Smooth muscle cell (in vitro differentiated cells): ENCODE data around the gene GPR85. TPM values are rescaled to one million over a fixed set of nuclear protein-coding genes. Genes with fewer than 3 reads are reported as not detected.

ENCODE experiments used
- DNase-seq: peaks from one replicate; lab custom pipeline; 2025; ENCODE audit not compliant: unreplicated experiment; lab: John Stamatoyannopoulos, UW
- H2AFZ ChIP-seq: fragments of 200-600 bp; sonication (generic); 2 replicates; pipeline ENCODE4 v1.6.0; 2016; ENCODE audit warnings: antibody characterized with exemption, low read depth, mild to moderate bottlenecking
- H3F3A ChIP-seq: fragments of 200-600 bp; sonication (generic); 2 replicates; pipeline ENCODE4 v1.6.0; 2017; ENCODE audit warnings: antibody characterized with exemption, low read depth
- H3K27ac ChIP-seq: fragments of 200-600 bp; sonication (generic); 2 replicates; pipeline ENCODE4 v1.5.1; 2016; ENCODE audit warnings: low read depth, mild to moderate bottlenecking
- H3K27me3 ChIP-seq: fragments of 200-600 bp; sonication (generic); 2 replicates; pipeline ENCODE4 v1.6.1; 2016; ENCODE audit warnings: low read depth, mild to moderate bottlenecking
- H3K36me3 ChIP-seq: fragments of 200-600 bp; sonication (generic); 2 replicates; pipeline ENCODE4 v1.5.1; 2016; ENCODE audit warnings: low read depth
- H3K4me1 ChIP-seq: fragments of 200-600 bp; sonication (generic); 2 replicates; pipeline ENCODE4 v1.5.1; 2016; ENCODE audit warnings: low read depth
- H3K4me2 ChIP-seq: fragments of 200-600 bp; sonication (generic); 2 replicates; pipeline ENCODE4 v1.6.0; 2016; ENCODE audit warnings: mild to moderate bottlenecking
- H3K4me3 ChIP-seq: fragments of 200-600 bp; sonication (generic); 2 replicates; pipeline ENCODE4 v1.5.1; 2016; ENCODE audit warnings: mild to moderate bottlenecking
- H3K79me2 ChIP-seq: fragments of 200-600 bp; sonication (generic); 2 replicates; pipeline ENCODE4 v1.6.0; 2016; ENCODE audit warnings: low read depth, mild to moderate bottlenecking
- H3K9ac ChIP-seq: fragments of 200-600 bp; sonication (generic); 2 replicates; pipeline ENCODE4 v1.6.0; 2016; ENCODE audit warnings: low read depth
- H3K9me3 ChIP-seq: fragments of 200-600 bp; sonication (generic); replicated peaks from 2 replicates; pipeline ENCODE4 v1.5.1; 2016; ENCODE audit warnings: low read depth
- H4K20me1 ChIP-seq: fragments of 200-600 bp; sonication (generic); 2 replicates; pipeline ENCODE4 v1.6.0; 2016; ENCODE audit warnings: low read depth
- WGBS: methylation state at CpG from one replicate; pipeline ENCODE4 v1.1.7; 2016; ENCODE audit warnings: low lambda C conversion rate; 5-methylcytosine and 5-hydroxymethylcytosine counted together
- polyA plus RNA-seq: library from polyadenylated mRNA; unstranded; fragments of >200 nt; fragmentation: Nextera tagmentation; extraction: Ambion mirVana; gene quantifications from 2 replicates; pipeline ENCODE4 v1.2.1, GENCODE V29; 2016
- total RNA-seq: library from RNA; depleted of rRNA; stranded (reverse); fragments of >200 nt; gene quantifications from 2 replicates; pipeline ENCODE4 v1.2.3, GENCODE V29; 2014
- TF ChIP-seq, protein P1 (sequence below): fragments of 200-600 bp; sonication (generic); IDR thresholded peaks from 2 replicates; pipeline ENCODE4 v1.5.1; 2017; ENCODE audit warnings: borderline replicate concordance, mild to moderate bottlenecking, antibody characterized with exemption; ENCODE audit not compliant: insufficient read depth, poor library complexity, severe bottlenecking

Gene GPR85
- total and polyA plus RNA-seq, 2 experiments from 2014 or later, result 0.93 to 1.9 TPM

DNA sequence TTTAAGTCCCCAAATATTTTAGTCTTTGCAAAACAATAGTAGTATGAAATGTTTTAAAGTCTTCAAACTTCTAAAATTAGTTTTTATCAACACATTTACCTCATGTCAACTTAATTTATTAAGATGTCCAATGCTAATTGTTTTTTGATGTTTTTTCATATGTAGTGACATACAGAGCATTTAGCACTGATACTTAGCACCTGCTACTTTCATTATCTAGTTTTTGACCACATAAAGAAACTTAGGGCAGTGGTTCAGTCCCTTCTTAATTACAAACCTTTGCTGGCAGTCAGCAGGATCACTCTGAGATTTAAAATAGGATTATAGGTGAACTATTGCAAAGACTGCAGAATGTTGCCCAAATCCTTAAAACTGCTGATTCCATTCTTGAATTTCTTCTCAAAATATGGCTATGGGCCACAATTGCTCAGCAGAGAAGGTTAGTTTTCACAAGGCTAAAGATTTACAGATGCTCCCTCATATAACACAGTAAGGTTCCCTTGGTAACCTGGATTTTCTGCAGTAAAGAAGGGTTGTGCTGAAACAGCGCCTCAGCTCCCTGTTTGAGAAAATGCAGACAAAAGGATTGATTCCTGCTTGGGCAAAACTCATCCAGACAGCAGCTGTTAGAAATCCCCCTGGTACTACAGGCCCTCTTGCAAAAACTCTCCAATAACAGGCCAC lies 3.4 kb downstream of the GPR85 start:
- no peaks in the 10 kb centered on the region for H3K79me2 ChIP-seq
- H3K9me3 ChIP-seq, result no peaks in the 10 kb centered on the region
- no peak overlapping the region for H3K9ac ChIP-seq
- H3K36me3 ChIP-seq, result no peaks in the 10 kb centered on the region
- no peaks in the 10 kb centered on the region for H4K20me1 ChIP-seq
- DNase-seq, result no peak
- H3K27ac ChIP-seq, result no peak overlapping the region
- H3K4me2 ChIP-seq, result no peak overlapping the region
- WGBS, result 37% methylated on average over 1 of the region's 1 CpG
- no peak overlapping the region for H3K4me3 ChIP-seq
- H3F3A ChIP-seq, result peaks cover 4% of the 10 kb centered on the region
- no peak overlapping the region for H2AFZ ChIP-seq
- peaks cover 13% of the 10 kb centered on the region for H3K4me1 ChIP-seq
- H3K27me3 ChIP-seq, result peaks cover 8% of the 10 kb centered on the region
- TF ChIP-seq, protein P1, sequence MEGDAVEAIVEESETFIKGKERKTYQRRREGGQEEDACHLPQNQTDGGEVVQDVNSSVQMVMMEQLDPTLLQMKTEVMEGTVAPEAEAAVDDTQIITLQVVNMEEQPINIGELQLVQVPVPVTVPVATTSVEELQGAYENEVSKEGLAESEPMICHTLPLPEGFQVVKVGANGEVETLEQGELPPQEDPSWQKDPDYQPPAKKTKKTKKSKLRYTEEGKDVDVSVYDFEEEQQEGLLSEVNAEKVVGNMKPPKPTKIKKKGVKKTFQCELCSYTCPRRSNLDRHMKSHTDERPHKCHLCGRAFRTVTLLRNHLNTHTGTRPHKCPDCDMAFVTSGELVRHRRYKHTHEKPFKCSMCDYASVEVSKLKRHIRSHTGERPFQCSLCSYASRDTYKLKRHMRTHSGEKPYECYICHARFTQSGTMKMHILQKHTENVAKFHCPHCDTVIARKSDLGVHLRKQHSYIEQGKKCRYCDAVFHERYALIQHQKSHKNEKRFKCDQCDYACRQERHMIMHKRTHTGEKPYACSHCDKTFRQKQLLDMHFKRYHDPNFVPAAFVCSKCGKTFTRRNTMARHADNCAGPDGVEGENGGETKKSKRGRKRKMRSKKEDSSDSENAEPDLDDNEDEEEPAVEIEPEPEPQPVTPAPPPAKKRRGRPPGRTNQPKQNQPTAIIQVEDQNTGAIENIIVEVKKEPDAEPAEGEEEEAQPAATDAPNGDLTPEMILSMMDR, result no peak

DNA sequence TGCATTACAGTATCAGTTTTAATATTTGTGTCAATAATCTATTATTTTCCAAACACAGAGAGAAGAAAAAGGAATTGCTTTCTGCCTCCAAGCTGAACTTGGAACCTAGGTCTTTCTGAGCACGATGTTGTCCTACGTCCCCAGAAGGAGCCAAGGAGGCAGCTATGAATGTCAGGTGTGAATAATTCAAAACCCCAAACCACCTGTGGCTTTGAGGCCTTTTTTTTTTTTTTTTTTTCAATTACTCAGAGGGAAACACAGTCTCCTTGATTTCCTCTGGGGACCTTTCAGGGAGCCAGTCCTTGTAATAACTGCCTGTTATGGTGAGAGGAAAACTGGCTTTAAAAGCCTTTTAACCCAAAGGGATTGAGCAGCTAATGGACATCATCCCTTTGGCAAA lies 8.3 kb downstream of the GPR85 start:
- no peak for DNase-seq

DNA sequence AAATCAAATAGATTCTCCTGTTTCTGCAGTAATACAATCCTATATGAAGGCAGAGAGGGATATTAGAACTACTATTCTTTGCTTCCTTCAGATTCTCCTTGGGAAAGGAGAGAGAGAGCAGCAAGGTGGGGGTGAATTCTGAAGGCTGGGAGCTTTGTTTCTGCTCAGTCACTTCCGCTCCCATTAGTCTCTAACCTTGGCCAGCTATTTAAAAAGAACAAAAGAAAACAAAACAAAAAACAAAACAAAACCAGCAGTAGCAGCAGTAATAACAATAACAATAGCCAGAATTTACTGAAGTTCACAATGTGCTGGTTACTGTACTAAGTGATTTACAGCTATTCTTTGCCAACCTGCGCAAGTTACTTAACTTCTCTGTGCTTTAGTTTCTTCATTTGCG lies 9.9 kb downstream of the GPR85 start:
- H4K20me1 ChIP-seq, result no peaks in the 10 kb centered on the region
- H3K4me3 ChIP-seq, result no peak overlapping the region
- no peak overlapping the region for H2AFZ ChIP-seq
- H3K27ac ChIP-seq, result no peak overlapping the region
- H3K4me2 ChIP-seq, result no peak overlapping the region
- no peaks in the 10 kb centered on the region for H3K36me3 ChIP-seq
- no peaks in the 10 kb centered on the region for H3K79me2 ChIP-seq
- H3K9me3 ChIP-seq, result no peaks in the 10 kb centered on the region
- WGBS, result 62% methylated on average over 3 of the region's 3 CpGs
- TF ChIP-seq, protein P1, result no peak
- H3K4me1 ChIP-seq, result no peaks in the 10 kb centered on the region
- H3F3A ChIP-seq, result no peaks in the 10 kb centered on the region
- no peak overlapping the region for H3K9ac ChIP-seq
- peaks cover 16% of the 10 kb centered on the region for H3K27me3 ChIP-seq
- DNase-seq, result no peak

More for the DNA sequence above, 8.3 kb downstream of the GPR85 start:
- Histone ChIP-seq H3K4me2 (no peak overlapping the region), H2AFZ (no peak overlapping the region), H3K27me3 (peaks cover 8% of the 10 kb centered on the region), H4K20me1 (no peaks in the 10 kb centered on the region), H3K79me2 (no peaks in the 10 kb centered on the region), H3F3A (no peaks in the 10 kb centered on the region), H3K27ac (no peak overlapping the region), H3K9ac (no peak overlapping the region), H3K4me3 (no peak overlapping the region), H3K4me1 (peaks cover 3% of the 10 kb centered on the region), H3K9me3 (no peaks in the 10 kb centered on the region), H3K36me3 (no peaks in the 10 kb centered on the region)
- WGBS, result 56% methylated on average over 2 of the region's 2 CpGs
- TF ChIP-seq, protein P1, result no peak

DNA sequence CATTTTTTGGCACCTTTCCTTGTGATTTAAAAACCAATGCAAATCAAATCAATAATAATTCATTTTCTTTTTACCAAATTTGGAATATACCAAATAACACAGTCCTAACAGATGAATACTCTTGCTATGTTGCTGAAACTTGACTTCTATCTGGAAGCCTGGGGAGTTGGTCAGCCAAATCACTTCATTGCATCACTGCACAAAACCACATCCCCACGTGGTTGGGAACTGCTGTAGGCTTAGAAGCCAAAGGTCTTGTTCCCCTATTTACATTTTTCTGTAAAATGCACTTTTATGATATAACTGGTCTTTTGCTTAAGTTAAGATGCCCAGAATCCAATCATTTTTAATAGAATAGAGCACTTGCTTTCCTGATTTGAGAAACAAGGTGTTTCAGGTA lies 15.2 kb downstream of the GPR85 start:
- Histone ChIP-seq H3K4me2 (no peak overlapping the region), H3K4me1 (no peaks in the 10 kb centered on the region), H3K36me3 (no peaks in the 10 kb centered on the region), H3K27ac (no peak overlapping the region), H3K27me3 (peaks cover 9% of the 10 kb centered on the region), H4K20me1 (no peaks in the 10 kb centered on the region), H3K79me2 (no peaks in the 10 kb centered on the region), H3F3A (no peaks in the 10 kb centered on the region), H3K4me3 (no peak overlapping the region), H2AFZ (no peak overlapping the region), H3K9me3 (no peaks in the 10 kb centered on the region), H3K9ac (no peak overlapping the region)
- WGBS, result 9% methylated on average over 1 of the region's 1 CpG
- DNase-seq, result no peak
- TF ChIP-seq, protein P1, result no peak
